SK-N-SH (cell line): ENCODE measurements around the gene MAML3.

Experiments used
- CTCF ChIP-seq: fragments of 200-600 bp; sonication (generic); IDR thresholded peaks from 2 replicates; pipeline ENCODE4 v1.6.1; 2017; ENCODE audit warnings: antibody characterized with exemption, mild to moderate bottlenecking, moderate library complexity
- EP300 ChIP-seq, 2 experiments: IDR thresholded peaks; 2 replicates each; pipeline versions ENCODE4 v1.4.0 to v1.6.1; 2012; ENCODE audit warnings: borderline replicate concordance in 1 of 2, low read depth in 1 of 2, low read length in 1 of 2
- FOXM1 ChIP-seq: IDR thresholded peaks from 2 replicates; pipeline ENCODE4 v1.4.0; 2012; ENCODE audit warnings: low read depth, mild to moderate bottlenecking
- MEF2A ChIP-seq: IDR thresholded peaks from 2 replicates; pipeline ENCODE4 v1.4.0; 2012; ENCODE audit warnings: low read depth, borderline replicate concordance
- POLR2AphosphoS5 ChIP-seq: IDR thresholded peaks from 2 replicates; pipeline ENCODE4 v1.6.1; 2012; ENCODE audit warnings: low read depth, low read length
- SIN3A ChIP-seq: IDR thresholded peaks from 2 replicates; pipeline ENCODE4 v1.6.1; 2012; ENCODE audit warnings: low read depth, mild to moderate bottlenecking, low read length, moderate library complexity, borderline replicate concordance

- TF ChIP-seq POLR2AphosphoS5 (no peak), CTCF (no peak), EP300 (IDR thresholded peaks at IDR 0.05; ENCODE audit: borderline replicate concordance in 1 of 2, low read depth in 1 of 2, low read length in 1 of 2) (no peak), FOXM1 (no peak), MEF2A (no peak), SIN3A (no peak)
Measured at GRCh38 chr4:139736274-139736660, 417.7 kb downstream of the MAML3 start.
